ENCODE results near the gene CYP2B6.
"Not testable (repeated sequence)": the region's sequence is repeated elsewhere in the genome, so short reads cannot be mapped to it uniquely, and the experiment has no call there.

Gene CYP2B6

GRCh38 chr19:40974633-40975037 is 16.4 kb upstream of the CYP2B6 start:
- DNase-seq (ENCODE audit: low read depth) = peak; percentile 86
- H3K4me3 ChIP-seq (replicated peaks; ENCODE audit: low read depth, low read length) = no peak overlapping the region
- peak; percentile 88 for TF ChIP-seq CTCF (IDR thresholded peaks at IDR 0.05; ENCODE audit: low read length, missing control alignments)

GRCh38 chr19:40976134-40976533 is 14.9 kb upstream of the CYP2B6 start:
- no peak for DNase-seq (ENCODE audit: low read depth)
- no peak overlapping the region for H3K4me3 ChIP-seq (replicated peaks; ENCODE audit: low read depth, low read length)
- TF ChIP-seq CTCF (IDR thresholded peaks at IDR 0.05; ENCODE audit: low read length, missing control alignments) = no peak

- no peak for TF ChIP-seq CTCF (IDR thresholded peaks at IDR 0.05; ENCODE audit: low read length, missing control alignments)
- no peak overlapping the region for H3K4me3 ChIP-seq (replicated peaks; ENCODE audit: low read depth, low read length)
- DNase-seq (ENCODE audit: low read depth) = no peak
Measured at GRCh38 chr19:40976724-40977123, 14.4 kb upstream of the CYP2B6 start.

GRCh38 chr19:40979759-40980158 is 11.3 kb upstream of the CYP2B6 start:
- DNase-seq (ENCODE audit: low read depth); H3K4me3 ChIP-seq (replicated peaks; ENCODE audit: low read depth, low read length): not testable (repeated sequence)

GRCh38 chr19:40980743-40981442 is 10.2 kb upstream of the CYP2B6 start:
- not testable (repeated sequence) for H3K4me3 ChIP-seq (replicated peaks; ENCODE audit: low read depth, low read length); DNase-seq (ENCODE audit: low read depth)

GRCh38 chr19:40981591-40981990 is 9.5 kb upstream of the CYP2B6 start:
- no peak for DNase-seq (ENCODE audit: low read depth)
- no peak for TF ChIP-seq CTCF (IDR thresholded peaks at IDR 0.05; ENCODE audit: low read length, missing control alignments)
- no peak overlapping the region for H3K4me3 ChIP-seq (replicated peaks; ENCODE audit: low read depth, low read length)

- TF ChIP-seq CTCF (IDR thresholded peaks at IDR 0.05; ENCODE audit: low read length, missing control alignments) = no peak
- peak; percentile 1 for DNase-seq (ENCODE audit: low read depth)
- H3K4me3 ChIP-seq (replicated peaks; ENCODE audit: low read depth, low read length) = no peak overlapping the region
Measured at GRCh38 chr19:40982594-40983101, 8.4 kb upstream of the CYP2B6 start.

- no peak for TF ChIP-seq CTCF (IDR thresholded peaks at IDR 0.05; ENCODE audit: low read length, missing control alignments)
- no peak for DNase-seq (ENCODE audit: low read depth)
- H3K4me3 ChIP-seq (replicated peaks; ENCODE audit: low read depth, low read length) = no peak overlapping the region
Measured at GRCh38 chr19:40989453-40989852, 1.6 kb upstream of the CYP2B6 start.
